GM21367 (cell line): Measurements from ENCODE around the gene C13orf46.

Experiments used
- ATAC-seq: cut with Tn5 transposase; IDR thresholded peaks from one replicate; pipeline ENCODE4 v1.9.1; 2021; ENCODE audit not compliant: unreplicated experiment

Gene C13orf46

GRCh38 chr13:113939944-113940297 is 34.0 kb downstream of the C13orf46 start:
- ATAC-seq: no peak

DNA sequence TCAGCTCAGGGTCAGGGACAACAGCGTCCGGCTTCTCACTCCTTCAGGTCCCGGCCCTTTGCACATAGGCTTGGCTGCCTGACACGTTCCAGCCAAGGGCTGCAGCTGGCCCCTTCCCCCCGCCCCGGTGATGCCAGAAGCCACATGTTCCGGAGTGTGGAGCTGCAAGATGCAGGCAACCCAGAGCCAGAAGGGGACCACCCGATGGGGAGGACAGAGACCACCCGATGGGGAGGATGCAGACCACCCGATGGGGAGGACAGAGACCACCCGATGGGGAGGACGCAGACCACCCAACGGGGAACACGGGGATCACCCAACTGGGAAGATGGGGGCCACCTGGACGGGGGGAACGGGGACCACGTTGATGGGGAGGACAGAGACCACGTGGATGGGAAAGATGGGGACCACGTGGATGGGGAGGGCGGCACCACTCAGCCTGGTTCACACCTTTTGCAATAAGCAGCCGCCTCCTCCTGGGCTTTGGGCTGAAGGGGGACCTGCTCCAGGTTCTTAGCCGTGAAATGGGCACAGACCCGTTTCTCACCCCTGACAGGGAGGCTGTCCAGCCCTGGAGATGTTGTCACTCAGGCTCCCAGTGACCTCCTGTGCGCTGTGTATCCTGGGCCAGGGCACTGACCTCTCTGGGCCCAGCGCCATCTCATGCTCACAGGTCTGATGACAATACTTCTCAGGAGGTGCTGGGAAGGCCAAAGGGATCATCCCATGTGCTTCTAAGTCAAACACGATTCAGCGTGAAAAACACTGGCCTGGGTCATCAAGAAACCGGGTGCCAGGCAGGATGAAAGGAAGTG is 34.5 kb downstream of the C13orf46 start:
- no peak for ATAC-seq

GRCh38 chr13:113938716-113939115 is 35.2 kb downstream of the C13orf46 start:
- ATAC-seq: no peak

GRCh38 chr13:113938246-113938645 is 35.6 kb downstream of the C13orf46 start:
- ATAC-seq: no peak

GRCh38 chr13:113937527-113938180 is 36.2 kb downstream of the C13orf46 start:
- ATAC-seq: no peak

DNA sequence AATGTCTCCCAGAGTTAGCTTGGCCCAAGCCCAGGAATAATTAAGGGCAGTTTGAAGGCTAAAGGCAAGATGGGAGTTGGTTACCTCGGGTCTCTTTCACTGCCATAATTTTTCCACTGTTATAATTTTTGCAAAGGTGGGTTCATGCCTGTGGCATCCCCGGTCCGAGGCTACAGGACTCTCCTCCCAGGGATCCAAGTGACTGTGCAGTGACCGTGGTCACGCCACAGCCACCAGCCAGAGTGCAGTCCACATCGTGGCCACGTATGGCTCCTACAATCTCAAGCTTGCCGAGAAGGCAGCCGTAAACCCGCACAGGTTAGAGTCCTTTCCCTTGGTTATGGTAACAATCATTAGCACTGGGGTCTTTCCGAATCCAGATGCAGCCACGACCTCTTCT is 36.8 kb downstream of the C13orf46 start:
- no peak for ATAC-seq

GRCh38 chr13:113936166-113936965 is 37.5 kb downstream of the C13orf46 start:
- no peak for ATAC-seq

DNA sequence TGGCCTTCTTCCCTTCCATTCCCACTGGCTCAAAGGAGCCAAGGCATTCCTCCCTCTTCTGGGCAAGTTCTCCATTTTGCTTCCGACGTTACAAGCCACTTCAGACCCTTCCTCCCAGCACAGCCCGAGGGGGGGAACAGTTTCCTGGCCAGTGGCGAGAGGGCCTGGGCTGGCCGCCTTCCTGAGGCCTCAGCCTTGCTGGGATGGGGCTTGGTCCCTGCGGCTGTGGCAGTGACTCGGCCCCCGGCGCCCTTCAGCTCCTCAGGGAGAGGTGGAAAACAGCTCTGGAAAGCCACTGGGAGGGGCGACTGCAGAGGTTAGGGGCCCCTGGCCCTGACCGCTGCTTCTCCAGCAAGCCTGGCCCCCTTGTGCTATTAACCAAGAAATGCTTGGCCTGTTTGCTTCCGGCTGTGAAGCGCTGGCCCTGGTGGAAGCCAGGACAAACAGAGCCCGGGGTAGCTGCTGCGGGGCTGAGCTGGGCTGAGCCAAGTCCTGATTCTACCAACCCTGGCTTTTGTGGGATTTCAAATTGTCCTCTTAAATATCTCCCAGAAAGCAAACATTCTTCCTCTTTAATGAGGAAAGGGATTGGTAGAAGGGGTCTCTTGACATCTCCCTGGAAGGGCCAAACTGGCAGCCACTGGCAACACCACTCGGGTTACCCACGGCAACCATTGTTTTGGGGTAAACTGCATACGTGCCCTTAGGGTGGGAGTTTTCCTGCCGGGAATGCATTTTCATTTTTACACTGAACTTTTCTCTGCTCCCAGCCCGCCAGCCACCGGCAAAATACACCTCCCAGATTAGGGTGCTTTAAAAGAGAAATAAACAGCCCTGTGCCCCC is 38.7 kb downstream of the C13orf46 start:
- ATAC-seq: no peak

DNA sequence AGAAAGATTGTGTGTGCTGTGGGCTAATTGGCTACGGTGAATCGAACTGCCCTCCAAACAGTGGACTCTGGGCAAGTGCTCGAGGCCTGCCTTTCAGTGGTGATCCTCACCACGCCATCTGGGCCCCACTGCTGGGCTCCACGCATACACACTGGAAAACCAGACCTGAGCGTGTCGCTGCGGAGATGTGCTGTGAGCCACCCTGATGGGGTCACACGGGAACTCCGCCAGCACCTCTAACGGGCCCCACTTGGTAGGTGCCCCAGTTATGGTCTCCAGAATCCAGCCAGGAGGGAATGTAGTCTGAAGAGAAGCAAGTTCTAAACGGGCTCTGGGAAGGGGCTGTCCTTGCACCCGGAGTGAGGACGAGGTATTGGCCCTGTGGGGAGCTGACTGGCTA is 39.3 kb downstream of the C13orf46 start:
- ATAC-seq: no peak

- ATAC-seq: no peak
Observed at GRCh38 chr13:113933901-113934300, 40.0 kb downstream of the C13orf46 start.

DNA sequence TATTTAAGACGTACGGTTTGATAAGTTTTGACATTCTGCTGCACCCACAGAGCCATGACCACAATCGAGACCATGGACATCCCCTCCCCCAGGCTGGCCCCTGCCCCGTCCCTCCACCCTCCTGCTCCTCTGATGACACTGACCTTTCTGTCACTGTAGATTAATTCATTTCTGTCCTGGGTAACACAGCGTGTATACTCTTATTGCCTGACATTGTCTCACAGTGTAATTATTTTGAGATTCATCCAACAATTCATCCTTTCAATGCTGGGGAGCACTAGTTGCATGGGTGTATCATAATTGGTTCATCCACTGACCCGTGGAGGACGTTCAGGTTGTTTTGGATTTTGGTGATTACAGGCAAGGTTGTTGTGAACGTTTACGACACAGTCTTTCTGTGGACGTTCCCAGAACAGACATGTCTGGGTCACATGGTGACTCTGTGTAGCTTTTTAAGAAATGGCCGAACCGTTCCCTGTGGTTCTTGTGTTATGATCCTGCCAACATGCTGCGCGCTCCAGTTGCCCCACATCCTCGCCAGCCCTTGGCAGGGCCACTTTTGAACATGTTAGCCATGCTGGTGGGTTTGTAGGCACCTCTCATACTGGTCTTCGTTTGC is 41.9 kb downstream of the C13orf46 start:
- ATAC-seq: no peak

DNA sequence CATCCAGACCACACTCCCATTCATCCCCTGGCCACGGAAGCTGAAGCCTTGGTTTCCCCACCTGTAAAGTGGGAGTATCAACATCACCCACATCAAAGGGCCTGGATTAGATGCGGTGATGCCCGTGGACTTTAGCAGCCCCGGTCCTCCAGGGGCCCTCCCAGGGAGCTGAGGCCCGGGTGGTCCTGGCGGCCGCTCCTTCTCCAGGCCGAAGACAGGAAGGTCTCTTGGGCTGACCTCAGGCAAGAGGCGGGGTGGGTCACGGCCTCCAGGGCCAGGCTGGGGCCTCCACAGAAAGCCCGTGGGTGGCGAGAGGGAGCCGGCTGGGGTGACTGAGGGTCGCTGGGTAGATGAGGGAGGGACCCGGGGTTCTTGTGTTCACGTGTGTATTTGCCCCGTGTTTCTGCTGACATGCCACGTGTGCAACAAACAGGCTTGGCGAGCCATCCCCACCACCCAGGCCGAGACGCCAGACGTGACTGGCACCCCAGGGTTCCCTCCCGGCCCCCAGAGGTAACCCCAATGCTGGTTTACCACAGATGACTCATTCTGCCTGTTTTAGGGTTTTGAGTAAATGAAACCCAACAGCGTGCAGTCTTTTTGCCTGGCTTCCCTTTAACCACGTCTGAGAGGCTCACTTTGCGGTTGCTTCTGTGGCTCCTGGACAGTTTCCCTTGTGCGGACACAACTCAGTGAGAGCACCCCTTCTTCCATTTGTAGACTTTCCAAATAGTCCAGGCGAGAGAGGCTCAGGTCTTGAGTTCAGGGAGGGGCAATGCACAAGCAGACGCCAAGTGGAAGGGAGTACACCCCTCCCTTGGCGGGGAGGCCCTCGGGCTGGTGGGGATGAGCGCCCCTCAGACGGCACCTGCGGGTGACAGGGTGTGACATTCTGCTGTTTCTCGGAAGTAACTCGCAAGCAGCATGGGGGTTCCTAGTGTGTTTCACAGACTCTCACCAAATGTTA is 42.9 kb downstream of the C13orf46 start:
- no peak for ATAC-seq

GRCh38 chr13:113929628-113930615 is 44.0 kb downstream of the C13orf46 start:
- no peak for ATAC-seq

GRCh38 chr13:113928685-113929627 is 44.9 kb downstream of the C13orf46 start:
- ATAC-seq: no peak

- ATAC-seq: no peak
Observed at GRCh38 chr13:113927661-113928581, 46.0 kb downstream of the C13orf46 start.
